ENCODE data around the gene CYSLTR2.

CYSLTR2 gene

DNA sequence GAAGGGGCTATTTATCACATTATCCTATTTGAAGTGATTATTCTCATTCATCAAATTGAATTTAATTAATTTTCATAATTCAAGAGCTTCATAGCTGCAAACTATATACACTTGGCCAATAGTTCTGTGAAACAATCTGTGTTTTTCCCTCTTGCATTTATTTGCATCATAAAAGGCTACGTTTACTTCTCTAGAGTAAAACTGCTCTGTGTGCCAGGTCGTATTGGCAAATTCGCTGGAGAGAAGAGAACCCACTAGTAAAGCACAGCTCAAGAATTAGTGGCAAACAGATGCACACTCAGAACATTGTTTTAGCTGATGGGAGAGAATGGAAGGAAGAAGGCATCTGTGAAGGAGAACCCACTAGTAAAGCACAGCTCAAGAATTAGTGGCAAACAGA lies 81.8 kb downstream of the CYSLTR2 start:
- in situ Hi-C loops (cut with MboI; ENCODE audit: low sequenced_read_pairs): no loop called here

DNA sequence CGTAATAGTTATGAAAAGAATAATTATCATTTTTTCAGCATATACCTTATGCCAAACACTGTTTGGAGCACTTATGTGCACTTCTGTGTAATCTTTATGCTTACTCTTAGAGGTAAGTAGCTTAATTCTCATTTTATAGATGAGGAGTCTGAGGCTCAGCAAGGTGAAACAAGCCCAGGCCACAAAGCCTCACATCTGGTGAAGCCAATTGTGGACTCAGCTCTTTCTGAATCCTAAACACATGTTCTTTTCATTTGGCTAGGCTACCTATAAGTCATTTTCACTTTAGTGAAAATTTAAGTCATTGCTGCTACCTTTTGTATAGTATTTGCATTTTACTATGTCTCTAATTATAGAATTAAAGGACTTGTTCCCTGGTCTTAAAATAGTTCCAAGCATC lies 84.0 kb downstream of the CYSLTR2 start:
- in situ Hi-C loops (cut with MboI; ENCODE audit: low sequenced_read_pairs): no loop called here

DNA sequence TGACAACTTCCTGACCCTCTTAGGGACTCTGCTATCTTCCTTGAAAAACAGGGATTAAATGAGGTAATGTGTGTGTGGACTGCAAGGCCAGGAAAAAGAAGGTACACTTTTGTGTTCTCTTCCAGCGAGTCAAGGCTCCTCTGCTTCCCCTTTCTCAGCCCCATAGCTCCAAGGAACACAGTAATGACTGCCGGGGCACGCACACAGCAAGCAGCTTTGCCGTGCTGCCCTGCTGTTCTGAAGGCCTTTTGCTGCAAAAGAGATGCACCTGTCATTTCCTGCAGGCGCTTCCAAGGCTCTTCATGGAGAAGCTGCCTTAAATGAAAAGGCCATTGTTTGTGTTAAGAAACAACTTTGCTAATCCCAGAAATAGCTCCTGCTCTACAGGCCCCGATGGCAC lies 84.6 kb downstream of the CYSLTR2 start:
- in situ Hi-C loops (cut with MboI; ENCODE audit: low sequenced_read_pairs): no loop called here

DNA sequence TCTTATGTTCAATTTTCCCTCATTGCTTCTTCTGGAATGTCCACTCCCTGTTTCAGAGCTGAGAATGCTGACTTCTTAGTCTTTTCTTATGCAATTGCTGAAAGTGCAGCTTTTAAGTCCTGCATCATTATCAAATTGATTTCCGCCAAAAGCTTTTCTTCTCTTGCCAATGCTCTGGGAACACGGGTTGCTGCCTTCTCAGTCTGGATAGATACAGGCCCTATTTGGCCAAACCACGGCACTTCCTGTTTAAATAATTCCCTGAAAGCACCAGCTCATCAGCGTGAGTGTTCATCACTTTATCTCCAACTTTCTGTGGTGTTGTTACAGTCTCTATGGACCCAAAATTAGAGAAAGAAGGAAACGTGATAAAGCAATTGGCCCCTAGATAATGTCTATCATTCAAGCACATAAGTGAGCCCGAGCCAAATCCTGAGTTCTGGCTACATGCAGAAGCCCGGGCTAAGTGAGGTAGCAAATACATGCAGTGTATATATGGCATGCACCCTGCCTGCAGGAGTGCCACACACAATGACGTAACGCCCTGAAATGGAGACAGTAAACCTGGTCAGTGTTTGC lies 85.7 kb downstream of the CYSLTR2 start:
- in situ Hi-C loops (cut with MboI; ENCODE audit: low sequenced_read_pairs): no loop called here

GRCh38 chr13:48741377-48741776 lies 87.6 kb downstream of the CYSLTR2 start:
- in situ Hi-C loops (cut with MboI; ENCODE audit: low sequenced_read_pairs): no loop called here

- in situ Hi-C loops (cut with MboI; ENCODE audit: low sequenced_read_pairs): no loop called here
Measured at GRCh38 chr13:48746821-48747220, 93.1 kb downstream of the CYSLTR2 start.

DNA sequence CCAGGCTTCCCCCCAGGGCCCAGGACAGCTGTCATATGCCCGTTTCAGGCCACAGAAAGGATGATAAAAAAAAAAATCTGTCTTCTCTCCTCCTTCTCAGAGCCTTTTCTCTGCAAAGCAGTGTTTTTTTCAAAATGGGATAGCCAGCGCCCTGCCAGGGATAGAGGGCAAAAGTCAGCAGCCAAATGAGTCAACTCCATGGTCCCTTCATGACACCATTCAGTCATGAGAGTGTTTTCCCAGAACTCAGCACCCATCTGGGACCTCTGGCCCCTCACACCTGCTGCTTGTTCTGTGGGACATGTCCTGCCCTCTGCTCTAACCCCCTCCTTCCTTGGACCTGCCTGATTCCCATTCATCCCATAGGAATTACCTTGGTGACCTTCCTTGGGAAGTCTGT lies 95.0 kb downstream of the CYSLTR2 start:
- in situ Hi-C loops (cut with MboI; ENCODE audit: low sequenced_read_pairs): no loop called here

GRCh38 chr13:48749144-48749543 lies 95.4 kb downstream of the CYSLTR2 start:
- in situ Hi-C loops (cut with MboI; ENCODE audit: low sequenced_read_pairs): no loop called here

DNA sequence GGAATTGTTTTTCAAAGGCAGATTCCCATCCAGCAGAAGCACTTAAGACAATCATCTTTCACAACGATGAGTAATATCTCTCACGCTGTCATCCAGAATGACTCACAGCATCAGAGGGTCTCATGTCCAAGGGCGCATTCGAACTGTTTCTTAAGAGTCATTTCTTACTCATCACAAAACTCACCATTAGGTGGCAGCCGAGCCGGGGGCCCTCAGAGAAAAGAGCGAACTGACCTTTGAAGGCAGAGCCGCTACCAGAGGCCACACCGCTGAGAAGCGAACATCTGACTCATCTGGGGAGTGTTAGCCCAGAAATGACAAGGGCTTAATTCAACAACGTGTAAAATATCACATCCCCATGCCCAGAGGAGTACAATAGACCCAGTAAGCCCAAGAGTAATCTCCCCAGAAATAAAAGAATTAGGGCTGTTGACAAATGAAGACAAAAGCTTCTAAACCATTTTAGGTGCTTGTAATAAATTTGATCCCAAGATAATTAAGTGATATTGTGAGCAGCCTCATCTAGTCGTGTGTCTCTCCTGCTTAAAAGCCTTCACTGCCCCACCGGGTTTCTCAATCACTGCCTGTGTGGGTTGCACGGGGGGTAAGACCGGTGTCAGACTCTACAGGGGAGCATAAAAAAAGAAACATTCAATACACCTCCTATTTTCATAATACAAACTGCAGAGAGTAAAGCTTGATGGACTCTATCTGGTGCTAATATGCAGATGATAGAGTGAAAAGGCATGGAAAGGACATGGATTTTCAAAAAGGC lies 96.2 kb downstream of the CYSLTR2 start:
- in situ Hi-C loops (cut with MboI; ENCODE audit: low sequenced_read_pairs): loop anchor here (25.0 kb wide), 1 partner anchor 413 kb away; no protein-coding TSS in a partner anchor

- in situ Hi-C loops (cut with MboI; ENCODE audit: low sequenced_read_pairs): loop anchor here (25.0 kb wide), 1 partner anchor 413 kb away; no protein-coding TSS in a partner anchor
Measured at GRCh38 chr13:48750588-48751383, 97.1 kb downstream of the CYSLTR2 start.

DNA sequence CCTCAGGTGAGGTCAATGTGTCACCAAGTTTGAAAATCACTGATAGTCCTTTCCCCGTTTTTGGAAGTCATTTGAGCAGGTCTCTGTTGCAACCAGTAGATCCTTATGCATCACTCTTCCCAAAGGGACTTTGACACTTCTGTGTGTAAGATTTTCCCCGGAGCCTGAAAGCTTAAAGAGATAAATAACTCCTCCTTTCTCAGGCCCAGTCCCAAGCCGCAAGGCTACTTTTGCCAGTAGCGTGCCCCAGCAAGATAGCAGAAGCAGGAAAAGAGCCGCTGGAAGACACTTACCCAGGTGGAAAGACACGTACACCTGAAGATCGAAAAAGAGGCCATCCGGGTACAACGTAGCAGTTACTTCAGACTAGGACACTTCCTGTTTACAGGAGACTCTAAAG lies 106.9 kb downstream of the CYSLTR2 start:
- in situ Hi-C loops (cut with MboI; ENCODE audit: low sequenced_read_pairs): loop anchor here (10.0 to 25.0 kb wide), 2 partner anchors 166 to 423 kb away; no protein-coding TSS in a partner anchor

All from HL-60/S4 treated with retinoic acid at 250 ng/mL for 4 days and 3 days (cell line).